DND-41 (cell line): ENCODE data around the gene CSNK2A1.

Source experiments
- ATAC-seq: fragments of 200-7000 bp; cut with Tn5 transposase; 3 replicates; pipeline ENCODE4 v1.9.1; 2021; ENCODE audit warnings: low read depth; ENCODE audit not compliant: insufficient read depth
- DNase-seq: peaks from one replicate; pipeline ENCODE4 v3.0.0-alpha.2; 2020
- H2AFZ ChIP-seq: 2 replicates; pipeline ENCODE4 v1.6.0; 2012; ENCODE audit warnings: low read depth, low read length
- H3K27ac ChIP-seq: 2 replicates; pipeline ENCODE4 v1.5.1; 2012; ENCODE audit warnings: low read length, inconsistent platforms
- H3K27me3 ChIP-seq: fragments of 200-600 bp; sonication (generic); 2 replicates; pipeline ENCODE4 v1.6.0; 2012; ENCODE audit warnings: low read length, mild to moderate bottlenecking, inconsistent platforms; ENCODE audit not compliant: insufficient read depth, poor library complexity
- H3K36me3 ChIP-seq: 2 replicates; pipeline ENCODE4 v1.5.1; 2012; ENCODE audit warnings: low read length, inconsistent platforms; ENCODE audit not compliant: insufficient read depth
- H3K4me1 ChIP-seq: 2 replicates; pipeline ENCODE4 v1.5.1; 2012; ENCODE audit warnings: mild to moderate bottlenecking, low read length; ENCODE audit not compliant: insufficient read depth
- H3K4me2 ChIP-seq: 2 replicates; pipeline ENCODE4 v1.6.0; 2012; ENCODE audit warnings: mild to moderate bottlenecking, moderate library complexity, low read length, inconsistent platforms; ENCODE audit not compliant: insufficient read depth
- H3K4me3 ChIP-seq, 2 experiments: fragments of 200-600 bp in 1 of 2; shearing (Covaris generic) in 1 of 2; 2 replicates each; pipeline ENCODE4 v1.5.1; 2012 to 2016; ENCODE audit warnings: inconsistent platforms in 2 of 2, low read length in 2 of 2, mild to moderate bottlenecking in 2 of 2, low read depth in 1 of 2, moderate library complexity in 1 of 2
- H3K79me2 ChIP-seq: 2 replicates; pipeline ENCODE4 v1.6.0; 2012; ENCODE audit warnings: low read length, inconsistent platforms; ENCODE audit not compliant: insufficient read depth
- H3K9ac ChIP-seq: 2 replicates; pipeline ENCODE4 v1.6.0; 2012; ENCODE audit warnings: low read depth, mild to moderate bottlenecking, inconsistent platforms, low read length, moderate library complexity
- H3K9me3 ChIP-seq: 2 replicates; pipeline ENCODE4 v1.5.1; 2012; ENCODE audit warnings: low read length, moderate library complexity, mild to moderate bottlenecking, inconsistent platforms; ENCODE audit not compliant: insufficient read depth, severe bottlenecking
- H4K20me1 ChIP-seq: 2 replicates; pipeline ENCODE4 v1.6.0; 2012; ENCODE audit warnings: low read length; ENCODE audit not compliant: insufficient read depth
- CTCF ChIP-seq: IDR thresholded peaks from 2 replicates; pipeline ENCODE4 v1.5.1; 2012; ENCODE audit warnings: borderline replicate concordance, low read length, moderate library complexity, mild to moderate bottlenecking; ENCODE audit not compliant: poor library complexity, severe bottlenecking; ENCODE audit errors: extremely low read depth
- EZH2 ChIP-seq: IDR thresholded peaks from 3 replicates; pipeline ENCODE4 v1.6.1; 2012; ENCODE audit warnings: borderline replicate concordance, low read depth, mild to moderate bottlenecking, moderate library complexity, low read length, inconsistent platforms; ENCODE audit not compliant: severe bottlenecking

CSNK2A1 gene

DNA sequence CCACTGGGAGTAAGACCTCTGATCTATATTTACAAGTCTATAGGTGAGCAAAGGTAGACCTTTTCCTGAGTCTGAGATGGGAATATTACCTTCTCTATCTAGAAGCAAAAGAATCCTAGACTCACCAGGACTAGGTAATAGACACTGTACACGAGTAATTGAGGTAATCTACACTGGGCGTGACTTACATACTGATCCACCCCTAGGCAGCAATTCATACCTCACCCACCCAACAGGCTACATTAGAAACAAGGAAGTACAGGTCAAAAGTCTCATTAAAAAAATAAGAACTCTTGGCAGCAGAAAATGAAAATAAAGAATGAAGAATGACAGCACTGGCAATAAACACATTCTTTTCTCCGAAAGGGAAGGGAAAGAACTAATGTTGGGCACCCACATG is 7.6 kb downstream of the CSNK2A1 start:
- Histone ChIP-seq H2AFZ (no peak overlapping the region), H3K27me3 (no peaks in the 10 kb centered on the region), H3K27ac (no peak overlapping the region), H3K36me3 (peaks cover 35% of the 10 kb centered on the region), H3K4me3 (no peak overlapping the region), H3K4me1 (peaks cover 27% of the 10 kb centered on the region), H3K9ac (no peak overlapping the region), H3K4me2 (no peak overlapping the region), H4K20me1 (peaks cover 90% of the 10 kb centered on the region), H3K9me3 (no peaks in the 10 kb centered on the region), H3K79me2 (peaks cover 100% of the 10 kb centered on the region)
- no peak for DNase-seq
- no peak for ATAC-seq
- TF ChIP-seq EZH2 = no peak
- no peak for TF ChIP-seq CTCF

DNA sequence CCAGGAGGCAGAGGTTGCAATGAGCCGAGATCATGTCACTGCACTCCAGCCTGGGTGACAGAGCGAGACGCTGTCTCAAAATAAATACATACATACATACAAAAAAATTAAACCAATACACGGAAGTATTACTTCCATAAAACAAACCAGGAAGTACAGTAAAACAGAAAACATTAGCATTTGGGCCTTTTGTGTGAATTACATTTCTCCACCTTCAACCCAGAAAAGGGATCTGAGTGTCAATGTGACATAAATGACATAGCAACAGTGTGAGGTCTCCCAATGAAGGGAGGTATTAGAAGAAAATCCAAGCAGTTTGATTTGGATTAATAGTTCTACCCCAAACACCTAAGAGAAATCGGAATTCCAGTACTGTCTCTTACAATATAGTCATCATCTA is 10.1 kb downstream of the CSNK2A1 start:
- no peak for ATAC-seq
- 0 out of 2 replicates have a peak, but pooled peaks cover 6% of the 10 kb centered on the region for H3K4me1 ChIP-seq
- no peak overlapping the region for H2AFZ ChIP-seq
- peaks cover 11% of the 10 kb centered on the region for H3K9me3 ChIP-seq
- no peak for TF ChIP-seq CTCF
- H3K4me3 ChIP-seq = no peak overlapping the region
- H3K36me3 ChIP-seq = peaks cover 52% of the 10 kb centered on the region
- H3K9ac ChIP-seq = no peak overlapping the region
- H3K4me2 ChIP-seq = no peak overlapping the region
- peaks cover 100% of the 10 kb centered on the region for H3K79me2 ChIP-seq
- H3K27me3 ChIP-seq = no peaks in the 10 kb centered on the region
- DNase-seq = no peak
- H3K27ac ChIP-seq = no peak overlapping the region
- peaks cover 75% of the 10 kb centered on the region for H4K20me1 ChIP-seq

GRCh38 chr20:532530-532929 is 11.1 kb downstream of the CSNK2A1 start:
- no peak overlapping the region for H2AFZ ChIP-seq
- H3K27me3 ChIP-seq = no peaks in the 10 kb centered on the region
- peaks cover 67% of the 10 kb centered on the region for H4K20me1 ChIP-seq
- H3K79me2 ChIP-seq = peaks cover 100% of the 10 kb centered on the region
- H3K9ac ChIP-seq = no peak overlapping the region
- no peak overlapping the region for H3K4me3 ChIP-seq
- no peak overlapping the region for H3K4me2 ChIP-seq
- no peak overlapping the region for H3K27ac ChIP-seq
- H3K4me1 ChIP-seq = no peaks in the 10 kb centered on the region
- ATAC-seq (no peak), DNase-seq (no peak)
- peaks cover 21% of the 10 kb centered on the region for H3K9me3 ChIP-seq
- peaks cover 62% of the 10 kb centered on the region for H3K36me3 ChIP-seq
- TF ChIP-seq EZH2 (no peak), CTCF (no peak)

GRCh38 chr20:531608-532007 is 12.0 kb downstream of the CSNK2A1 start:
- Histone ChIP-seq H3K4me3 (no peak overlapping the region), H3K36me3 (peaks cover 72% of the 10 kb centered on the region), H3K27me3 (no peaks in the 10 kb centered on the region), H3K9ac (no peak overlapping the region), H4K20me1 (peaks cover 57% of the 10 kb centered on the region), H2AFZ (no peak overlapping the region), H3K4me1 (no peaks in the 10 kb centered on the region), H3K9me3 (peaks cover 30% of the 10 kb centered on the region), H3K27ac (no peak overlapping the region), H3K4me2 (no peak overlapping the region), H3K79me2 (peaks cover 100% of the 10 kb centered on the region)
- DNase-seq (no peak), ATAC-seq (no peak)
- no peak for TF ChIP-seq EZH2
- TF ChIP-seq CTCF = no peak
